Trophoblast cell (in vitro differentiated cells and primary cell): Measurements from ENCODE around the gene SULT1C4.
"Not testable (repeated sequence)": the region's sequence is repeated elsewhere in the genome, so short reads cannot be mapped to it uniquely, and the experiment has no call there.

Experiments
- DNase-seq, 2 donors: peaks; one replicate each; pipeline ENCODE4 v3.0.0-alpha.2; 2016
- H2AFZ ChIP-seq: 2 replicates; pipeline ENCODE4 v1.6.1; 2013; ENCODE audit warnings: low read length, moderate library complexity, mild to moderate bottlenecking; ENCODE audit not compliant: insufficient read depth, poor library complexity
- H2AK5ac ChIP-seq: 2 replicates; pipeline ENCODE4 v1.6.1; 2013; ENCODE audit warnings: mild to moderate bottlenecking, low read length
- H2BK120ac ChIP-seq: 2 replicates; pipeline ENCODE4 v1.6.1; 2013; ENCODE audit warnings: low read length, mild to moderate bottlenecking, moderate library complexity; ENCODE audit not compliant: insufficient read depth, poor library complexity
- H2BK12ac ChIP-seq: 2 replicates; pipeline ENCODE4 v1.6.1; 2013; ENCODE audit warnings: mild to moderate bottlenecking, low read length, moderate library complexity
- H2BK5ac ChIP-seq: 2 replicates; pipeline ENCODE4 v1.6.1; 2013; ENCODE audit warnings: low read length, low read depth, moderate library complexity, mild to moderate bottlenecking; ENCODE audit not compliant: poor library complexity
- H3K14ac ChIP-seq: 2 replicates; pipeline ENCODE4 v1.6.1; 2013; ENCODE audit warnings: mild to moderate bottlenecking, low read length
- H3K18ac ChIP-seq: 2 replicates; pipeline ENCODE4 v1.6.1; 2013; ENCODE audit warnings: mild to moderate bottlenecking, low read length
- H3K23ac ChIP-seq: 2 replicates; pipeline ENCODE4 v1.6.1; 2013; ENCODE audit warnings: low read length
- H3K27ac ChIP-seq: 2 replicates; pipeline ENCODE4 v1.5.1; 2013; ENCODE audit warnings: low read depth, mild to moderate bottlenecking, inconsistent platforms, low read length, moderate library complexity
- H3K27me3 ChIP-seq: 2 replicates; pipeline ENCODE4 v1.6.1; 2013; ENCODE audit warnings: inconsistent platforms, mild to moderate bottlenecking, low read length, moderate library complexity; ENCODE audit not compliant: insufficient read depth
- H3K36me3 ChIP-seq, 2 experiments: 1 replicate in 1 of 2; 2 replicates in 1 of 2; pipeline ENCODE4 v1.6.1; 2013; ENCODE audit warnings: low read length in 2 of 2, mild to moderate bottlenecking in 2 of 2, moderate library complexity in 1 of 2; ENCODE audit not compliant: insufficient read depth in 2 of 2, control insufficient read depth in 1 of 2
- H3K4ac ChIP-seq: 2 replicates; pipeline ENCODE4 v1.6.1; 2013; ENCODE audit warnings: low read depth, mild to moderate bottlenecking, low read length, moderate library complexity
- H3K4me1 ChIP-seq, 2 experiments: 1 replicate in 1 of 2; 2 replicates in 1 of 2; pipeline ENCODE4 v1.6.1; 2013; ENCODE audit warnings: low read length in 2 of 2, mild to moderate bottlenecking in 2 of 2, moderate library complexity in 1 of 2; ENCODE audit not compliant: insufficient read depth in 2 of 2, control insufficient read depth in 1 of 2
- H3K4me2 ChIP-seq: 2 replicates; pipeline ENCODE4 v1.6.1; 2013; ENCODE audit warnings: inconsistent platforms, mild to moderate bottlenecking, low read length, moderate library complexity
- H3K4me3 ChIP-seq: 2 replicates; pipeline ENCODE4 v1.5.1; 2013; ENCODE audit warnings: mild to moderate bottlenecking, low read depth, low read length, inconsistent platforms
- H3K79me1 ChIP-seq: one replicate; pipeline ENCODE4 v1.6.1; 2013; ENCODE audit warnings: low read length
- H3K79me2 ChIP-seq: 2 replicates; pipeline ENCODE4 v1.6.1; 2013; ENCODE audit warnings: low read length, mild to moderate bottlenecking; ENCODE audit not compliant: control insufficient read depth, insufficient read depth, poor library complexity
- H3K9ac ChIP-seq: 2 replicates; pipeline ENCODE4 v1.6.1; 2013; ENCODE audit warnings: mild to moderate bottlenecking, low read length
- H3K9me3 ChIP-seq: 2 replicates; pipeline ENCODE4 v1.6.1; 2013; ENCODE audit warnings: low read depth, mild to moderate bottlenecking, control low read depth, inconsistent platforms, low read length; ENCODE audit not compliant: insufficient read depth
- H4K12ac ChIP-seq: 2 replicates; pipeline ENCODE4 v1.6.1; 2013; ENCODE audit warnings: low read depth, mild to moderate bottlenecking, low read length, moderate library complexity
- H4K8ac ChIP-seq: 2 replicates; pipeline ENCODE4 v1.6.1; 2013; ENCODE audit warnings: low read depth, mild to moderate bottlenecking, low read length, moderate library complexity
- H4K91ac ChIP-seq: one replicate; pipeline ENCODE4 v1.6.1; 2013; ENCODE audit warnings: low read depth, mild to moderate bottlenecking, low read length, moderate library complexity
- WGBS: extraction: QIAGEN DNeasy Blood & Tissue Kit; methylation state at CpG from one replicate; pipeline ENCODE4 v1.1.7; 2013; ENCODE audit warnings: missing lambda C conversion rate; ENCODE audit not compliant: insufficient read length, insufficient coverage; ENCODE audit errors: extremely low coverage; 5-methylcytosine and 5-hydroxymethylcytosine counted together

Gene SULT1C4

DNA sequence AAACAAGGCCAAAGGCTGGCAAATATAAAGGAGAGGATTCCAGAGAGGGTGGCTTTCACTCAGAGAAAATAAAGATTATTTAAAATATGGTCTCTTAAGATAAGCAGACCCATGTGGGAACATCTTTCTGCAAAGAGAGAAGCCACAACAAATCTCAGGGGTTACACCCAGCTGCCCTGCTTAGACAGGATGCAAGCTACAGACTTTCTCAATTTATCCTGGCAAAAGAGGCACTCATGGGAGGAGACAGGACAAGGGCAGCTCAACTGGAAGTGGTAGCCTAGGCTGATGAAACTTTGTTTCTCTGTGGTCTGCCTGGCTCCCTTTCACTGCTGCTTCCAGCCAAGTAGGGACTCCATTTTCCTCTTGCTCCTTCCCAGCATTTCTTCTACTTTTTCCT is 25.9 kb upstream of the SULT1C4 start:
- H2AK5ac ChIP-seq: no peak overlapping the region
- no peaks in the 10 kb centered on the region for H3K4me1 ChIP-seq
- no peak for DNase-seq
- H3K4me3 ChIP-seq: no peak overlapping the region
- no peak overlapping the region for H2AFZ ChIP-seq
- no peak overlapping the region for H3K14ac ChIP-seq
- H3K27ac ChIP-seq: no peak overlapping the region
- no peak overlapping the region for H2BK120ac ChIP-seq
- no peaks in the 10 kb centered on the region for H3K79me2 ChIP-seq
- H3K4me2 ChIP-seq: no peak overlapping the region
- no peaks in the 10 kb centered on the region for H3K9me3 ChIP-seq
- H4K91ac ChIP-seq: no peak overlapping the region
- no peak overlapping the region for H2BK12ac ChIP-seq
- H3K9ac ChIP-seq: no peak overlapping the region
- no peak overlapping the region for H3K18ac ChIP-seq
- no peak overlapping the region for H4K8ac ChIP-seq
- no peaks in the 10 kb centered on the region for H3K79me1 ChIP-seq
- H3K36me3 ChIP-seq: no peaks in the 10 kb centered on the region
- no peak overlapping the region for H4K12ac ChIP-seq
- H3K27me3 ChIP-seq: no peaks in the 10 kb centered on the region
- no peak overlapping the region for H3K4ac ChIP-seq
- no peak overlapping the region for H2BK5ac ChIP-seq
- H3K23ac ChIP-seq: no peak overlapping the region

DNA sequence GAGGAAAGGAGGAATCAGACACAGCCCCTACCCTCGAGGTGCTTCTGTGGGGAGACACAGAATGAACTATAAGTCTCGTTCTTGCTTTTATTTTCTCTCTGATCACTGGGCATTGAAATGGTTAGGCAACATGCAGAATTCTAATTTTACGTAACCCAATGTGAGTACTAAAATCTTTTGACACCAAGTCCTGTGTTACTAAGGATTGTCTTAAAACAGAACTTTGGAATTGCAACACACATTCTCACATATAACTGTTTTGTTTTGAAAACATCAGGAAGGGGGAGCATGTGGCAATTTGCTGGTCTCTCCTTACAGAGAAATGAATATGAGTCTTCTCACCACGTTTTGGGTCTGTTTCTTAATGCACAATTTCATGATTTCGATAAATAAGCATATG is 23.6 kb upstream of the SULT1C4 start:
- Histone ChIP-seq H4K12ac (no peak overlapping the region), H3K9ac (no peak overlapping the region), H3K14ac (no peak overlapping the region), H3K27me3 (no peaks in the 10 kb centered on the region), H2AK5ac (no peak overlapping the region), H3K4me3 (no peak overlapping the region), H3K18ac (no peak overlapping the region), H2BK120ac (no peak overlapping the region), H3K23ac (no peak overlapping the region), H3K4ac (no peak overlapping the region), H2BK12ac (no peak overlapping the region), H3K79me2 (no peaks in the 10 kb centered on the region), H3K27ac (no peak overlapping the region), H2BK5ac (no peak overlapping the region), H3K4me2 (no peak overlapping the region), H3K79me1 (no peaks in the 10 kb centered on the region), H3K4me1 (no peaks in the 10 kb centered on the region), H4K91ac (no peak overlapping the region), H2AFZ (no peak overlapping the region), H3K36me3 (no peaks in the 10 kb centered on the region), H3K9me3 (no peaks in the 10 kb centered on the region), H4K8ac (no peak overlapping the region)
- DNase-seq: no peak
- WGBS: no CpG with 5 or more reads among the region's 5 CpGs

DNA sequence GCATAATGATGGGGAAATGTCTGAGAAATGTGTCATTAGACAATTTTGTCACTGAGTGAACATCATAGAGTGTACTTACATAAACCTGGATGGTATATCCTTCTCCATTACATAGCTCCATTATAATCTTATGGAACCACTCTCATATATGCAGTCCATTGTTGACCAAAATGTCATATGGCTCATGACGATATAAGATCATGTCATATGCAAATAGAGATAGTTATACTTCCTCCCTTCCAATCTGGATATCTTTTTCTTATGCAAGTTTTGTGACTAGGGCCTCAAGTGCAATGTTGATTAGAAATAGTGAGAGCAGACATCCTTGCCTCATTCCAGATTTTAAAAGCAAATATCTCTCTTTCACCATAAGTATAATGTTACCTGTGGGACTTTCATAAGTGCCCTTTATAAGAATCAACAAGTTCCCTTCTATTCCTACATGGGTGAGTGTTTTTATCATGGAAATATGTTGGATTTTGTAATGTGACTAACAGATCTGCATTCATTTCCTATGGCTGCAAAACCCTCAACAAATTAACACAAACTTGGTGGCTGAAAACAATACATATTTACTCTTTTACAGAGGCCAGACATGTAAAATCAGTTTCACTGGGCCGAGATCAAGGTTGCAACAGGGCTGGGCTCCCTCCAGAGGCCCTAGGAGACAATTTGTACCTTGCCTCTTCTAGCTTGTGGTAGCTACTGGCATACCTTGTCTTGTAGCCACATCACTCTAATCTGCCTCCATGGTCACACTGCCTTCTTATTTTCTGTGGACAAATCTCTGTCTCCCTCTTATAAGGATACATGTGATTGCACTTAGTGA is 21.6 kb upstream of the SULT1C4 start:
- H3K18ac ChIP-seq: no peak overlapping the region
- H3K9ac ChIP-seq: no peak overlapping the region
- no peaks in the 10 kb centered on the region for H3K79me1 ChIP-seq
- H2AFZ ChIP-seq: no peak overlapping the region
- no peak overlapping the region for H4K12ac ChIP-seq
- no peak overlapping the region for H3K27ac ChIP-seq
- DNase-seq: no peak
- no peaks in the 10 kb centered on the region for H3K9me3 ChIP-seq
- no peaks in the 10 kb centered on the region for H3K36me3 ChIP-seq
- no peak overlapping the region for H3K4me2 ChIP-seq
- no peak overlapping the region for H3K23ac ChIP-seq
- WGBS: no CpG with 5 or more reads among the region's 2 CpGs
- no peak overlapping the region for H4K8ac ChIP-seq
- H2BK12ac ChIP-seq: no peak overlapping the region
- no peak overlapping the region for H2BK5ac ChIP-seq
- no peak overlapping the region for H2BK120ac ChIP-seq
- H3K4ac ChIP-seq: no peak overlapping the region
- no peak overlapping the region for H3K4me3 ChIP-seq
- H3K79me2 ChIP-seq: no peaks in the 10 kb centered on the region
- H3K14ac ChIP-seq: no peak overlapping the region
- H3K4me1 ChIP-seq: no peaks in the 10 kb centered on the region
- no peak overlapping the region for H2AK5ac ChIP-seq
- H3K27me3 ChIP-seq: no peaks in the 10 kb centered on the region
- no peak overlapping the region for H4K91ac ChIP-seq

DNA sequence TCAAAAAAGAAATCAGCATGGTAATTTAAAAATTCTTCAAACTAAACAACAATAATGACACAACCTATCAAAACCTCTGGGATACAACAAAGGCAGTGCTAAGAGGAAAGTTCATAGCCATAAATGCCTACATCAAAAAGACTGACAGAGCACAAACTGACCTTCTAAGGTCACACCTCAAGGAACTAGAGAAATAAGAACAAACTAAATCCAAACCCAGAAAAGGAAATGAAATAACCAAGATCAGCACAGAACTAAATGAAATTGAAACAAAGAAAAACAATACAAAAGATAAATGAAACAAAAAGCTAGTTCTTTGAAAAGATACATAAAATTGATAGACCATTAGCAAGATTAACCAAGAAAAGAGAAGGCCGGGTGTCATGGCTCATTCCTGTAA is 18.4 kb upstream of the SULT1C4 start:
- not testable (repeated sequence) for H2AK5ac ChIP-seq
- no CpG with 5 or more reads among the region's 1 CpG for WGBS

More for the DNA sequence above, 18.4 kb upstream of the SULT1C4 start:
- H3K4ac ChIP-seq, H3K27ac ChIP-seq, H3K18ac ChIP-seq, H3K27me3 ChIP-seq, H3K4me2 ChIP-seq, H3K36me3 ChIP-seq, H3K9ac ChIP-seq, H3K14ac ChIP-seq, H3K79me2 ChIP-seq, H4K8ac ChIP-seq, H3K9me3 ChIP-seq, H2BK5ac ChIP-seq, H4K12ac ChIP-seq, H3K79me1 ChIP-seq, DNase-seq, H3K4me1 ChIP-seq, H2BK12ac ChIP-seq, H3K4me3 ChIP-seq, H4K91ac ChIP-seq, H2AFZ ChIP-seq, H2BK120ac ChIP-seq, H3K23ac ChIP-seq: not testable (repeated sequence)
